NCI-H524 (cell line): ENCODE results near the gene FAM181B.

Source experiments
- DNase-seq, 2 experiments: peaks; one replicate each; lab custom pipeline; 2025; lab: John Stamatoyannopoulos, UW

The FAM181B gene

GRCh38 chr11:82733444-82734119, at the start of gene FAM181B:
Gene FAM181B, minus strand, starts transcription at chr11:82733864. Its CDS starts 135 bp downstream, at chr11:82733729.
- peak; percentile 29 to 55 for DNase-seq

GRCh38 chr11:82782825-82783374, 49.2 kb upstream of the FAM181B start:
- no peak for DNase-seq

- peak in 1 of 2 experiments; percentile 4 for DNase-seq
Observed at GRCh38 chr11:82778776-82779175, 45.1 kb upstream of the FAM181B start.

GRCh38 chr11:82776377-82776776, 42.7 kb upstream of the FAM181B start:
- DNase-seq, result no peak

GRCh38 chr11:82775736-82776346, 42.2 kb upstream of the FAM181B start:
- peak in 1 of 2 experiments; percentile 13 for DNase-seq

GRCh38 chr11:82775218-82775617, 41.6 kb upstream of the FAM181B start:
- DNase-seq, result no peak

GRCh38 chr11:82771781-82772180, 38.1 kb upstream of the FAM181B start:
- DNase-seq, result no peak

- DNase-seq, result peak in 1 of 2 experiments; percentile 8
Observed at GRCh38 chr11:82767123-82767522, 33.5 kb upstream of the FAM181B start.

- no peak for DNase-seq
Observed at GRCh38 chr11:82765466-82766034, 31.9 kb upstream of the FAM181B start.

GRCh38 chr11:82763167-82763566, 29.5 kb upstream of the FAM181B start:
- DNase-seq, result no peak

GRCh38 chr11:82759649-82760048, 26.0 kb upstream of the FAM181B start:
- DNase-seq, result no peak

GRCh38 chr11:82757660-82758357, 24.1 kb upstream of the FAM181B start:
- no peak for DNase-seq

GRCh38 chr11:82756765-82757639, 23.3 kb upstream of the FAM181B start:
- peak in 1 of 2 experiments; percentile 12 for DNase-seq

GRCh38 chr11:82754410-82754809, 20.7 kb upstream of the FAM181B start:
- no peak for DNase-seq

GRCh38 chr11:82753921-82754320, 20.3 kb upstream of the FAM181B start:
- no peak for DNase-seq

GRCh38 chr11:82752801-82753200, 19.1 kb upstream of the FAM181B start:
- DNase-seq, result no peak

- DNase-seq, result peak; percentile 59 to 85
Observed at GRCh38 chr11:82750643-82751139, 17.0 kb upstream of the FAM181B start.

GRCh38 chr11:82747471-82747870, 13.8 kb upstream of the FAM181B start:
- no peak for DNase-seq

- peak; percentile 66 to 89 for DNase-seq
Observed at GRCh38 chr11:82738091-82738490, 4.4 kb upstream of the FAM181B start.

- no peak for DNase-seq
Observed at GRCh38 chr11:82734120-82734479, 436 bp upstream of the FAM181B start.

GRCh38 chr11:82732734-82733443, 775 bp downstream of the FAM181B start:
- DNase-seq, result peak in 1 of 2 experiments; percentile 40
